PC-3 (cell line): ENCODE measurements around the gene FUT6. TPM values are rescaled to one million over a fixed set of nuclear protein-coding genes. Genes with fewer than 3 reads are reported as not detected.
"Not testable (repeated sequence)": the region's sequence is repeated elsewhere in the genome, so short reads cannot be mapped to it uniquely, and the experiment has no call there.

Experiments used
- ATAC-seq: fragments of 200-7000 bp; cut with Tn5 transposase; 2 replicates; pipeline ENCODE4 v1.9.1; 2020; ENCODE audit warnings: mild to moderate bottlenecking, moderate library complexity
- BruUV-seq: library from RNA; stranded (reverse); fragments of 400-500 nt; replicated peaks from 2 replicates; lab custom pipeline; 2021; lab: Mats Ljungman, UMichigan
- CTCF ChIA-PET: fragments of 300-600 bp; sonication (Branson Sonifier 250); formaldehyde crosslinking; loops from one replicate; lab custom pipeline; 2022; ENCODE audit warnings: antibody characterized with exemption; lab: Charles Lee
- POLR2A ChIA-PET: fragments of 300-600 bp; sonication (Branson Sonifier 250); formaldehyde crosslinking; loops from one replicate; lab custom pipeline; 2022; ENCODE audit warnings: antibody characterized with exemption; ENCODE audit not compliant: unreplicated experiment; lab: Charles Lee
- DNase-seq: peaks from one replicate; pipeline ENCODE4 v3.0.0-alpha.2; 2015
- H2AFZ ChIP-seq: fragments of 300-600 bp; sonication (generic); 2 replicates; pipeline ENCODE4 v1.6.0; 2016; ENCODE audit warnings: antibody characterized with exemption, low read length
- H3F3A ChIP-seq: fragments of 300-600 bp; sonication (generic); one replicate; pipeline ENCODE4 v1.6.0; 2017; ENCODE audit warnings: antibody characterized with exemption, low read length, control low read depth, mild to moderate bottlenecking; ENCODE audit not compliant: unreplicated experiment
- H3K27ac ChIP-seq: fragments of 300-600 bp; sonication (generic); 2 replicates; pipeline ENCODE4 v1.5.1; 2016; ENCODE audit warnings: mild to moderate bottlenecking, low read length
- H3K27me3 ChIP-seq: fragments of 300-600 bp; sonication (generic); 2 replicates; pipeline ENCODE4 v1.6.1; 2016; ENCODE audit warnings: low read length, mixed read lengths
- H3K36me3 ChIP-seq: fragments of 300-600 bp; sonication (generic); 2 replicates; pipeline ENCODE4 v1.6.1; 2016; ENCODE audit warnings: low read depth, mixed run types, low read length, mixed read lengths
- H3K4me1 ChIP-seq: fragments of 300-600 bp; sonication (generic); 2 replicates; pipeline ENCODE4 v1.5.1; 2016; ENCODE audit warnings: low read length; ENCODE audit not compliant: insufficient read depth
- H3K4me2 ChIP-seq: fragments of 300-600 bp; sonication (generic); 2 replicates; pipeline ENCODE4 v1.6.0; 2016; ENCODE audit warnings: low read length
- H3K4me3 ChIP-seq: fragments of 300-600 bp; sonication (generic); 2 replicates; pipeline ENCODE4 v1.5.1; 2016; ENCODE audit warnings: mild to moderate bottlenecking, low read length, mixed read lengths
- H3K79me2 ChIP-seq: fragments of 300-600 bp; sonication (generic); 2 replicates; pipeline ENCODE4 v1.6.1; 2017; ENCODE audit warnings: low read length, mixed read lengths
- H3K9ac ChIP-seq: fragments of 300-600 bp; sonication (generic); 2 replicates; pipeline ENCODE4 v1.6.0; 2016; ENCODE audit warnings: mild to moderate bottlenecking, low read length
- H3K9me2 ChIP-seq: fragments of 300-600 bp; sonication (generic); replicated peaks from 2 replicates; pipeline ENCODE4 v1.6.1; 2016; ENCODE audit warnings: mixed run types, low read length, mixed read lengths
- H3K9me3 ChIP-seq: fragments of 300-600 bp; sonication (generic); 2 replicates; pipeline ENCODE4 v1.6.1; 2016; ENCODE audit warnings: low read length, mixed read lengths
- H4K20me1 ChIP-seq: fragments of 300-600 bp; sonication (generic); 2 replicates; pipeline ENCODE4 v1.6.1; 2016; ENCODE audit warnings: low read length, mixed read lengths
- CTCF ChIP-seq: fragments of 300-600 bp; sonication (generic); conservative IDR thresholded peaks from 2 replicates; pipeline ENCODE4 v1.5.1; 2017; ENCODE audit warnings: antibody characterized with exemption, low read depth, mild to moderate bottlenecking, low read length
- EZH2 ChIP-seq: fragments of 300-600 bp; sonication (generic); IDR thresholded peaks from one replicate; pipeline ENCODE4 v1.6.1; 2017; ENCODE audit warnings: antibody characterized with exemption, mild to moderate bottlenecking, low read length; ENCODE audit not compliant: unreplicated experiment
- EZH2phosphoT487 ChIP-seq: fragments of 300-600 bp; sonication (generic); IDR thresholded peaks from 2 replicates; pipeline ENCODE4 v1.6.1; 2018; ENCODE audit warnings: mild to moderate bottlenecking, antibody characterized with exemption, low read length, borderline replicate concordance
- intact Hi-C: fragments of 100-400 bp; cut with micrococcal nuclease; formaldehyde crosslinking; loops from 2 replicates; pipeline ENCODE4 v1.9.0; 2023
- total RNA-seq: library from RNA; depleted of rRNA; stranded (reverse); fragments of >200 nt; gene quantifications from 2 replicates; pipeline ENCODE4 v1.2.3, GENCODE V29; 2014

Gene FUT6
- total RNA-seq, 1 experiment from 2014 or later, result 0.69 TPM

GRCh38 chr19:5847846-5848245 is 8.3 kb upstream of the FUT6 start:
- H3K9me2 ChIP-seq, ATAC-seq, H2AFZ ChIP-seq, H3K9me3 ChIP-seq, H3K27ac ChIP-seq, H3K36me3 ChIP-seq, H3K4me3 ChIP-seq, POLR2A ChIA-PET, H3K79me2 ChIP-seq, CTCF ChIA-PET, H3K27me3 ChIP-seq, H3K9ac ChIP-seq, H3K4me2 ChIP-seq, H4K20me1 ChIP-seq, BruUV-seq, intact Hi-C loops, DNase-seq, H3F3A ChIP-seq: not testable (repeated sequence)
- H3K4me1 ChIP-seq, result peaks cover 18% of the 10 kb centered on the region

DNA sequence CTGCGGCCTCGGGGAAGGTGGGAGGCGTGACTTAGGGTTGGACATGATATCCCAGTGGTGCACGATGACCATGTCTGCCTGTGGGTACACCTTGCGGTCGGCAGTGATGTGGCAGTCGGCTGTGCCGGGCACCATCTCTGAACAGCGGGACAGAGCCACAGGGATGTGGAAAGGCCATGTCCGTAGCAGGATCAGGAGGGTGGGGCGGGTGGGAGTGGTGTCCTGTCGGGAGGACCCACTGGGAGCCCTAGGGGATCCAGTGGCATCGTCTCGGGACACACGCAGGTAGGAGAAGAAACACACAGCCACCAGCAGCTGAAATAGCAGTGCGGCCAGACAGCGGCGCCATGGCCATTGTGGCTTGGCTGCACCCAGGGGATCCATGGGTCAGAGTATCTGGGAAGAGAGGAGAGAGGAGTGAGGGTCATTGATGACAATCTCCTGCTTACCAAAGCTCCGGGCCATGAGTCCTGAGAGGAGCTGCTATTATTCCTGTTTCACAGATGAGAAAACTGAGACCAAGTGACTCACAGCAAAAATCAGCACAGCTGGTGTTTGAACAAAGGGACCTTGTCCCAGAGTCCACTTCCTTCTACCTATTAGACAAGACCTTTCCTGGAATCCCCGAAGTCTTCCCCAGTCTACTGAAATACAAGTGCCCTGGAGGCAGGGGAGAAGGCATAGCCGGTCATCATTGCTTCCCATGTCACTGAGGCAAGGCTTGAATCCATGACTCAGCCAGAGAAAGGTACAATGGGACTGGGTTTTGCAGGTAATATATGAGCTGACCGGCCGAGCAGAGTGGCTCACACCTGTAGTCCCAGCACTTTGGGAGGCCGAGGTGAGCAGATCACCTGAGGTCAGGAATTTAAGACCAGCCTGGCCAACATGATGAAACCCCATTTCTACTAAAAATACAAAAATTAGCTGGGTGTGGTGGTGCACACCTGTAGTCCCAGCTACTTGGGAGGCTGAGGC is 5.2 kb upstream of the FUT6 start:
- BruUV-seq, result no TSS peak
- ATAC-seq (no peak), DNase-seq (no peak)
- Histone ChIP-seq H3K27me3 (no peaks in the 10 kb centered on the region), H3K9me3 (no peaks in the 10 kb centered on the region), H3F3A (no peaks in the 10 kb centered on the region), H3K36me3 (no peaks in the 10 kb centered on the region), H3K4me2 (no peak overlapping the region), H3K4me3 (no peak overlapping the region), H4K20me1 (no peaks in the 10 kb centered on the region), H3K4me1 (peaks cover under 1% of the 10 kb centered on the region; the same call in 1 of the 2 replicates), H3K9ac (no peak overlapping the region), H3K79me2 (no peaks in the 10 kb centered on the region), H3K9me2 (no peaks in the 10 kb centered on the region), H3K27ac (no peak overlapping the region), H2AFZ (no peak overlapping the region)
- CTCF ChIA-PET, result no interaction called here
- TF ChIP-seq EZH2 (no peak), EZH2phosphoT487 (no peak), CTCF (no peak)
- intact Hi-C loops, result no loop called here
- POLR2A ChIA-PET, result no interaction called here

DNA sequence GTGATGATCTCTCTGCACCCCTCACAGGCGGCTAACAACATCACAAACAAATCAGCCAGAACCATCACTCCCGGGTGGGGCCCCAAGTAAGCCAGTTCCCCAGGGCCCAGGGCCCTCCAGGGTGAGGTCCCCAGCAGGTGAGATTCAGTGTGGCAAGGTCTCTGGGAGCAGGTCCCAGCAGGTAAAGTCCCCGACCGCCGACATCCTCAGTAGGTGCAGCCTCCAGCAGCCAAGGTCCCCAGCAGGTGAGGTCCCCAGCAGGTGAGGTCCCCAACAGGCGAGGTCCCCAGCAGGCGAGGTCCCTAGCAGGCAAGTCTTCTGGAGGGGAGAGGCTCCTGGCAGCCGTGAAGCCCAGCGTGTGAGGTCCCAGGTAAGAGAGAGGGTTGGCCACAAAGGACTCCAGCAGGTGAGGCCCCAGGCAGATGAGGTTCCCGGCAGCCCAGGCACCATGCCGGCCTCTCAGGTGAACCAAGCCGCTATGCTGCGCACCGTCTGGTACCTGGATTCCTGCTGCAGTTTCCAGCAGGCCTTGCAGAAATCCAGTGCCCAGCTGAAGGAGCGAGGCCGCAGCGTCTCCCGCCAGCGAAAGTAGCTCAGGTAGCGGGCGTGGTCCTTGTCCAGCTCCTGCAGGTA is 3.9 kb upstream of the FUT6 start:
- H3K36me3 ChIP-seq, result no peaks in the 10 kb centered on the region
- no peak for DNase-seq
- BruUV-seq, result no TSS peak
- H3K27me3 ChIP-seq, result no peaks in the 10 kb centered on the region
- intact Hi-C loops, result no loop called here
- H3K27ac ChIP-seq, result no peak overlapping the region
- POLR2A ChIA-PET, result no interaction called here
- H3K79me2 ChIP-seq, result no peaks in the 10 kb centered on the region
- no peak overlapping the region for H3K4me2 ChIP-seq
- no peak overlapping the region for H2AFZ ChIP-seq
- H3K9me3 ChIP-seq, result no peaks in the 10 kb centered on the region
- no peaks in the 10 kb centered on the region for H3K9me2 ChIP-seq
- no peak overlapping the region for H3K9ac ChIP-seq
- TF ChIP-seq EZH2 (no peak), EZH2phosphoT487 (no peak), CTCF (no peak)
- no peaks in the 10 kb centered on the region for H4K20me1 ChIP-seq
- H3K4me1 ChIP-seq, result no peaks in the 10 kb centered on the region
- CTCF ChIA-PET, result no interaction called here
- no peak for ATAC-seq
- H3F3A ChIP-seq, result no peaks in the 10 kb centered on the region
- no peak overlapping the region for H3K4me3 ChIP-seq

- H3K79me2 ChIP-seq, H3K27ac ChIP-seq, H4K20me1 ChIP-seq, H3F3A ChIP-seq, H3K4me1 ChIP-seq, H3K9ac ChIP-seq, H3K36me3 ChIP-seq, H3K4me2 ChIP-seq, H3K9me2 ChIP-seq, H3K4me3 ChIP-seq, H3K27me3 ChIP-seq, H3K9me3 ChIP-seq, ATAC-seq, CTCF ChIA-PET, H2AFZ ChIP-seq, BruUV-seq, DNase-seq, intact Hi-C loops, POLR2A ChIA-PET: not testable (repeated sequence)
Measured at GRCh38 chr19:5841735-5842111, 2.2 kb upstream of the FUT6 start.
